Stimulated activated naive CD8-positive, alpha-beta T cell treated with anti-CD3 and anti-CD28 coated beads, Interleukin-15, amount 100 ng/mL, for 72 hours (primary cell): ENCODE measurements around the gene PAIP2B.

Source experiments
- ATAC-seq: fragments of 150-1000 bp; cut with Tn5 transposase; 2 replicates; pipeline ENCODE4 v1.10.0; 2021; ENCODE audit warnings: mild to moderate bottlenecking, moderate library complexity
- DNase-seq, 2 donors: peaks; one replicate each; pipeline ENCODE4 v3.0.0; 2021 to 2022
- H3K27ac Mint-ChIP-seq, 2 donors: one replicate each; pipeline ENCODE4 v1.8.0; 2022; ENCODE audit warnings: mild to moderate bottlenecking in 2 of 2, mixed read lengths in 2 of 2, moderate library complexity in 2 of 2
- H3K27me3 Mint-ChIP-seq: one replicate; pipeline ENCODE4 v1.8.0; 2022; ENCODE audit warnings: mixed read lengths
- H3K4me1 Mint-ChIP-seq: one replicate; pipeline ENCODE4 v1.8.0; 2022; ENCODE audit warnings: mild to moderate bottlenecking, mixed read lengths
- H3K4me3 Mint-ChIP-seq, 2 donors: one replicate each; pipeline ENCODE4 v1.8.0; 2022; ENCODE audit warnings: mild to moderate bottlenecking in 2 of 2, mixed read lengths in 2 of 2, moderate library complexity in 1 of 2
- H3K9me3 Mint-ChIP-seq, 2 donors: one replicate each; pipeline ENCODE4 v1.8.0; 2022; ENCODE audit warnings: mixed read lengths in 2 of 2

Gene PAIP2B

GRCh38 chr2:71148506-71149063 is 78.3 kb downstream of the PAIP2B start:
- Mint-ChIP-seq H3K9me3 (no peaks in the 10 kb centered on the region), H3K27me3 (no peaks in the 10 kb centered on the region), H3K4me1 (no peaks in the 10 kb centered on the region), H3K4me3 (no peak overlapping the region), H3K27ac (peak overlapping the region in 1 of 2 donors; percentile 13)
- ATAC-seq (no peak), DNase-seq (no peak)

- Mint-ChIP-seq H3K4me1 (no peaks in the 10 kb centered on the region), H3K27me3 (no peaks in the 10 kb centered on the region), H3K9me3 (no peaks in the 10 kb centered on the region), H3K27ac (peak overlapping the region in 1 of 2 donors; percentile 51), H3K4me3 (no peak overlapping the region)
- ATAC-seq (no peak), DNase-seq (no peak)
These were observed 83.1 kb downstream of the PAIP2B start for GRCh38 chr2:71143782-71144181.

GRCh38 chr2:71136174-71136573 is 90.7 kb downstream of the PAIP2B start:
- Mint-ChIP-seq H3K4me1 (no peaks in the 10 kb centered on the region), H3K9me3 (no peaks in the 10 kb centered on the region), H3K27me3 (no peaks in the 10 kb centered on the region), H3K4me3 (no peak overlapping the region), H3K27ac (no peak overlapping the region)
- ATAC-seq = no peak
- no peak for DNase-seq

GRCh38 chr2:71133603-71134002 is 93.3 kb downstream of the PAIP2B start:
- DNase-seq (no peak), ATAC-seq (no peak)
- Mint-ChIP-seq H3K27ac (no peak overlapping the region), H3K4me1 (no peaks in the 10 kb centered on the region), H3K9me3 (no peaks in the 10 kb centered on the region), H3K4me3 (no peak overlapping the region), H3K27me3 (no peaks in the 10 kb centered on the region)
